K562 (cell line): Measurements from ENCODE around the gene ILK. TPM values are rescaled to one million over a fixed set of nuclear protein-coding genes. Genes with fewer than 3 reads are reported as not detected.

Source experiments
- ATAC-seq: fragments of 200-7000 bp; cut with Tn5 transposase; 3 replicates; pipeline ENCODE4 v1.9.1; 2020; ENCODE audit warnings: moderate library complexity
- BruUV-seq: library from RNA; stranded (reverse); fragments of 400-500 nt; replicated peaks from 2 replicates; lab custom pipeline; 2021; lab: Mats Ljungman, UMichigan
- CTCF ChIA-PET: fragments of 300-600 bp; formaldehyde crosslinking; extraction: SDS; loops from one replicate; lab custom pipeline; 2021; ENCODE audit warnings: low intra/inter-chr PET ratio; lab: Yijun Ruan, JAX
- POLR2A ChIA-PET: fragments of 300-600, 350-650 bp; sonication (Branson Sonifier 250); formaldehyde crosslinking; extraction: SDS; loops from one replicate; lab custom pipeline; 2021; ENCODE audit warnings: antibody characterized with exemption, inconsistent platforms; lab: Yijun Ruan, JAX
- DNase-seq, 4 experiments: peaks; one replicate each; pipeline versions ENCODE4 v3.0.0 to v3.0.0-alpha.2; 2011 to 2018; ENCODE audit warnings: low spot score in 3 of 4, mixed read lengths in 3 of 4; ENCODE audit errors: extremely low read depth in 1 of 4
- FAIRE-seq: peaks from 2 replicates; lab custom pipeline; 2011; peaks lifted over from hg19 to GRCh38; lab: Jason Lieb, UNC
- H2AFZ ChIP-seq: 2 replicates; pipeline ENCODE4 v1.6.0; 2011; ENCODE audit warnings: low read depth, low read length, control low read depth, inconsistent platforms
- H3K27ac ChIP-seq: fragments of 200-600 bp; 3 replicates; pipeline ENCODE4 v1.8.0; 2011; ENCODE audit warnings: low read depth, mild to moderate bottlenecking, control low read depth, inconsistent platforms, low read length, moderate library complexity, mixed read lengths; ENCODE audit errors: extremely low read depth
- H3K27me3 ChIP-seq, 2 experiments: fragments of 300-600 bp in 1 of 2; 2 replicates in 1 of 2; 3 replicates in 1 of 2; pipeline versions ENCODE4 v1.6.0 to v1.8.0; 2011; ENCODE audit warnings: inconsistent platforms in 2 of 2, low read length in 2 of 2, mild to moderate bottlenecking in 1 of 2, mixed read lengths in 1 of 2, moderate library complexity in 1 of 2; ENCODE audit not compliant: control insufficient read depth in 2 of 2, insufficient read depth in 2 of 2
- H3K36me3 ChIP-seq: fragments of 300-600 bp; 3 replicates; pipeline ENCODE4 v1.8.0; 2011; ENCODE audit warnings: mild to moderate bottlenecking, low read length, inconsistent platforms; ENCODE audit not compliant: control insufficient read depth, insufficient read depth
- H3K4me1 ChIP-seq, 2 experiments: fragments of 200-600 bp in 1 of 2; replicated peaks in 1 of 2; 2 replicates in 1 of 2; 3 replicates in 1 of 2; pipeline versions ENCODE4 v1.5.1 to v1.8.0; 2011; ENCODE audit warnings: inconsistent platforms in 2 of 2, low read length in 2 of 2, mild to moderate bottlenecking in 1 of 2, mixed read lengths in 1 of 2, moderate library complexity in 1 of 2; ENCODE audit not compliant: control insufficient read depth in 2 of 2, insufficient read depth in 2 of 2
- H3K4me2 ChIP-seq: 2 replicates; pipeline ENCODE4 v1.6.1; 2011; ENCODE audit warnings: low read length, control low read depth, inconsistent platforms, mixed read lengths; ENCODE audit not compliant: insufficient read depth
- H3K4me3 ChIP-seq: fragments of 200-600 bp; sonication (generic), shearing (Covaris generic); 2 replicates; pipeline ENCODE4 v1.5.1; 2016; ENCODE audit warnings: control low read depth, inconsistent platforms
- H3K79me2 ChIP-seq: fragments of 200-600 bp; 3 replicates; pipeline ENCODE4 v1.8.0; 2011; ENCODE audit warnings: low read length, inconsistent platforms; ENCODE audit not compliant: control insufficient read depth, insufficient read depth
- H3K9ac ChIP-seq, 2 experiments: 2 replicates each; pipeline versions ENCODE4 v1.6.0 to v1.6.1; 2011; ENCODE audit warnings: low read depth in 2 of 2, low read length in 2 of 2, control low read depth in 1 of 2, inconsistent platforms in 1 of 2, mild to moderate bottlenecking in 1 of 2, mixed read lengths in 1 of 2; ENCODE audit not compliant: insufficient read depth in 1 of 2
- H3K9me1 ChIP-seq: one replicate; pipeline ENCODE4 v1.6.0; 2011; ENCODE audit warnings: inconsistent platforms, mild to moderate bottlenecking, low read length, moderate library complexity; ENCODE audit not compliant: control insufficient read depth, insufficient read depth
- H3K9me3 ChIP-seq: replicated peaks from 2 replicates; pipeline ENCODE4 v1.5.1; 2011; ENCODE audit warnings: low read depth, low read length, inconsistent platforms; ENCODE audit not compliant: control insufficient read depth, insufficient read depth
- H4K20me1 ChIP-seq: replicated peaks from 2 replicates; pipeline ENCODE4 v1.6.1; 2011; ENCODE audit warnings: low read length, inconsistent platforms, mixed read lengths; ENCODE audit not compliant: control insufficient read depth, insufficient read depth
- ARNT ChIP-seq, 2 experiments: fragments of 450-650 bp; IDR thresholded peaks; 2 replicates each; pipeline ENCODE4 v1.6.1; 2016; ENCODE audit warnings: mild to moderate bottlenecking in 1 of 2
- ESRRA ChIP-seq: fragments of 450-650 bp; IDR thresholded peaks from 2 replicates; pipeline ENCODE4 v1.6.1; 2014; ENCODE audit warnings: low read depth, mild to moderate bottlenecking, moderate library complexity, borderline replicate concordance
- EZH2 ChIP-seq: IDR thresholded peaks from 2 replicates; pipeline ENCODE4 v1.6.1; 2012; ENCODE audit warnings: low read depth, mild to moderate bottlenecking, inconsistent platforms, low read length, borderline replicate concordance
- GABPA ChIP-seq: fragments of 200-800 bp; sonication (Bioruptor generic); conservative IDR thresholded peaks from 2 replicates; pipeline ENCODE4 v1.6.1; 2016; ENCODE audit warnings: low read depth, missing genetic modification characterization, missing compliant biosample characterization
- HDAC8 ChIP-seq: fragments of 450-650 bp; IDR thresholded peaks from 2 replicates; pipeline ENCODE4 v1.6.1; 2016; ENCODE audit warnings: mild to moderate bottlenecking, missing genetic modification characterization, moderate library complexity, missing compliant biosample characterization
- IFI16 ChIP-seq: fragments of 250-450 bp; sonication (Bioruptor Pico); IDR thresholded peaks from 2 replicates; pipeline ENCODE4 v2.1.2; 2022; ENCODE audit warnings: mild to moderate bottlenecking, inconsistent platforms
- MBD2 ChIP-seq: sonication (generic); IDR thresholded peaks from 2 replicates; pipeline ENCODE4 v1.6.1; 2016; ENCODE audit warnings: low read depth, borderline replicate concordance
- NCOA2 ChIP-seq, 2 experiments: fragments of 450-650 bp; IDR thresholded peaks; 2 replicates each; pipeline ENCODE4 v1.6.1; 2018; ENCODE audit warnings: mild to moderate bottlenecking in 2 of 2, moderate library complexity in 1 of 2; ENCODE audit not compliant: partially characterized antibody in 2 of 2
- POLR2H ChIP-seq: IDR thresholded peaks from 2 replicates; pipeline ENCODE4 v1.6.1; 2016; ENCODE audit warnings: missing genetic modification characterization, low read depth, mild to moderate bottlenecking, control low read depth, missing compliant biosample characterization, moderate library complexity
- RBBP5 ChIP-seq: fragments of 200-600 bp; sonication (generic); IDR thresholded peaks from 2 replicates; pipeline ENCODE4 v1.6.1; 2012; ENCODE audit warnings: borderline replicate concordance, mild to moderate bottlenecking, low read length, control low read depth, inconsistent platforms; ENCODE audit not compliant: insufficient read depth, poor library complexity, severe bottlenecking
- RBM14 ChIP-seq: fragments of 200-400 bp; formaldehyde crosslinking; IDR thresholded peaks from 2 replicates; pipeline ENCODE4 v1.6.1; 2018; ENCODE audit warnings: low read depth, mild to moderate bottlenecking, low read length, moderate library complexity, borderline replicate concordance; ENCODE audit not compliant: insufficient read depth
- RBM25 ChIP-seq: fragments of 200-400 bp; formaldehyde crosslinking; IDR thresholded peaks from 2 replicates; pipeline ENCODE4 v1.6.1; 2018; ENCODE audit warnings: low read length, low read depth, moderate library complexity; ENCODE audit not compliant: severe bottlenecking
- ZFP36 ChIP-seq: fragments of 150-350 bp; IDR thresholded peaks from 2 replicates; pipeline ENCODE4 v1.6.1; 2018; ENCODE audit warnings: low read length, low read depth; ENCODE audit not compliant: partially characterized antibody
- ZFPM2 ChIP-seq: fragments of 250-450 bp; sonication (Bioruptor Pico); IDR thresholded peaks from 2 replicates; pipeline ENCODE4 v1.5.1; 2022; ENCODE audit warnings: mild to moderate bottlenecking
- ZNF133 ChIP-seq: fragments of 250-450 bp; sonication (Bioruptor Pico); IDR thresholded peaks from 2 replicates; pipeline ENCODE4 v1.4.0; 2020; ENCODE audit warnings: mild to moderate bottlenecking
- ZNF212 ChIP-seq: fragments of 450-650 bp; formaldehyde crosslinking; IDR thresholded peaks from 2 replicates; pipeline ENCODE4 v1.4.0; 2020; ENCODE audit warnings: mild to moderate bottlenecking
- ZNF280A ChIP-seq: fragments of 450-650 bp; IDR thresholded peaks from 2 replicates; pipeline ENCODE4 v1.6.1; 2018; ENCODE audit warnings: mild to moderate bottlenecking, low read depth; ENCODE audit not compliant: partially characterized antibody
- ZNF316 ChIP-seq: fragments of 450-650 bp; IDR thresholded peaks from 2 replicates; pipeline ENCODE4 v1.6.1; 2016
- ZNF436 ChIP-seq: fragments of 250-450, 450-650 bp; sonication (Bioruptor Pico); formaldehyde crosslinking; IDR thresholded peaks from 2 replicates; pipeline ENCODE4 v1.7.0; 2020; ENCODE audit warnings: mild to moderate bottlenecking
- ZNF551 ChIP-seq: fragments of 250-450 bp; sonication (Bioruptor Pico); IDR thresholded peaks from 2 replicates; pipeline ENCODE4 v1.5.0; 2021; ENCODE audit warnings: mild to moderate bottlenecking, moderate library complexity
- ZNF639 ChIP-seq, 2 experiments: fragments of 200-800 bp in 1 of 2; sonication (Bioruptor generic) in 1 of 2; sonication (generic) in 1 of 2; formaldehyde crosslinking in 1 of 2; IDR thresholded peaks in 1 of 2; conservative IDR thresholded peaks in 1 of 2; 2 replicates each; pipeline versions ENCODE4 v1.5.0 to v1.6.1; 2016 to 2020; ENCODE audit warnings: missing compliant biosample characterization in 1 of 2, missing genetic modification characterization in 1 of 2, missing genetic modification reagents in 1 of 2
- ZNF79 ChIP-seq: fragments of 250-450 bp; sonication (Bioruptor Pico); IDR thresholded peaks from 2 replicates; pipeline ENCODE4 v1.4.0; 2020; ENCODE audit warnings: low read depth, mild to moderate bottlenecking, moderate library complexity
- WGBS: fragments of 100-300 bp; shearing (Covaris generic); methylation state at CpG from one replicate; pipeline ENCODE4 v1.1.6; 2016; ENCODE audit warnings: low coverage, mixed read lengths; ENCODE audit not compliant: insufficient coverage; ENCODE audit errors: missing lambda C conversion rate; 5-methylcytosine and 5-hydroxymethylcytosine counted together
- in situ Hi-C: fragments of 300-500 bp; cut with MboI; formaldehyde crosslinking; loops from 4 replicates; pipeline ENCODE4 v1.15.0; 2018; ENCODE audit warnings: inconsistent platforms, mixed read lengths
- intact Hi-C: fragments of 100-400 bp; cut with micrococcal nuclease; formaldehyde crosslinking; loops from 2 replicates; pipeline ENCODE4 v1.14.2; 2022
- polyA plus RNA-seq, 8 experiments: library from polyadenylated mRNA; depleted of rRNA in 4 of 8; stranded (reverse) in 5 of 8; unstranded in 3 of 8; fragments of >200 nt; fragmentation: Nextera tagmentation in 2 of 8; fragmentation: Illumina TruSeq in 1 of 8; extraction: Ambion mirVana in 2 of 8; extraction: Trizol in 1 of 8; gene quantifications; 2 replicates each; pipeline versions ENCODE4 v1.2.1 to v1.2.3, GENCODE V29; 2011 to 2014; ENCODE audit warnings: inconsistent platforms in 1 of 8, missing spikeins in 1 of 8
- total RNA-seq, 7 experiments: library from RNA; depleted of rRNA in 6 of 7; stranded (reverse); fragments of >200 nt in 6 of 7; fragmentation: Illumina TruSeq in 2 of 7; extraction: Trizol in 2 of 7; gene quantifications; 2 replicates each; pipeline versions ENCODE4 v1.2.1 to v1.2.3, GENCODE V29; 2011 to 2021; ENCODE audit warnings: low replicate concordance in 1 of 7

Gene ILK
- total and polyA plus RNA-seq, 9 of the 15 experiments (the other 6 are each of a cell fraction or from before 2014, with no cell fraction given): 43.3 to 95.9 (median 58.9) TPM

GRCh38 chr11:6563667-6564066, 39.9 kb upstream of the ILK start:
- DNase-seq (no peak), FAIRE-seq (no peak), ATAC-seq (no peak; the same call in 1 of the 3 replicates)
- Histone ChIP-seq H3K4me3 (no peak overlapping the region), H4K20me1 (no peaks in the 10 kb centered on the region), H2AFZ (no peak overlapping the region), H3K9me3 (no peaks in the 10 kb centered on the region), H3K27me3 (no peaks in the 10 kb centered on the region), H3K4me1 (peaks cover 32 to 33% of the 10 kb centered on the region in 2 experiments), H3K27ac (no peak overlapping the region; the same call in 2 of the 3 replicates), H3K9ac (no peak overlapping the region; a peak in 1 of 4 replicates), H3K79me2 (no peaks in the 10 kb centered on the region), H3K4me2 (peak overlapping the region; percentile 61), H3K9me1 (peaks cover 7% of the 10 kb centered on the region), H3K36me3 (no peaks in the 10 kb centered on the region)
- ChIA-PET CTCF (no interaction called here), POLR2A (interaction anchor here (0.5 to 1.9 kb wide), 6 partner anchors 9 to 1700 kb away, joined by 3 to 11 read pairs (median 4); partner anchors contain the start of genes ILK and RRP8)
- intact Hi-C loops: no loop called here
- BruUV-seq: no TSS peak
- in situ Hi-C loops: no loop called here
- WGBS: 52% methylated on average over 10 of the region's 10 CpGs
- TF ChIP-seq GABPA (tag) (no peak), ZNF639 (CRISPR knock-in tag; conservative IDR thresholded peaks at IDR 0.05 in 1 of 2, IDR thresholded peaks at IDR 0.05 in 1 of 2) (no peak), ESRRA (no peak), ZNF551 (no peak), EZH2 (no peak), ZNF133 (CRISPR knock-in tag) (no peak), ZFP36 (no peak), RBBP5 (peak; percentile 28), MBD2 (no peak), IFI16 (CRISPR knock-in tag) (no peak), ARNT (IDR thresholded peaks at IDR 0.05) (no peak), ZNF316 (no peak), POLR2H (tag) (no peak), ZNF436 (CRISPR knock-in tag) (no peak), RBM14 (no peak), NCOA2 (IDR thresholded peaks at IDR 0.05; ENCODE audit: partially characterized antibody in 2 of 2) (no peak), ZNF79 (CRISPR knock-in tag) (no peak), ZNF212 (CRISPR knock-in tag) (no peak), ZFPM2 (CRISPR knock-in tag) (no peak), ZNF280A (no peak), HDAC8 (no peak), RBM25 (no peak)
